Activated CD4-positive, alpha-beta T cell treated with anti-CD3 and anti-CD28 coated beads for 24 hours (primary cell): Measurements from ENCODE around the gene HSPG2.

ENCODE experiments used
- DNase-seq, 2 donors: peaks; one replicate each; pipeline ENCODE4 v3.0.0-alpha.2; 2020; ENCODE audit warnings: low read depth in 2 of 2

HSPG2 gene

DNA sequence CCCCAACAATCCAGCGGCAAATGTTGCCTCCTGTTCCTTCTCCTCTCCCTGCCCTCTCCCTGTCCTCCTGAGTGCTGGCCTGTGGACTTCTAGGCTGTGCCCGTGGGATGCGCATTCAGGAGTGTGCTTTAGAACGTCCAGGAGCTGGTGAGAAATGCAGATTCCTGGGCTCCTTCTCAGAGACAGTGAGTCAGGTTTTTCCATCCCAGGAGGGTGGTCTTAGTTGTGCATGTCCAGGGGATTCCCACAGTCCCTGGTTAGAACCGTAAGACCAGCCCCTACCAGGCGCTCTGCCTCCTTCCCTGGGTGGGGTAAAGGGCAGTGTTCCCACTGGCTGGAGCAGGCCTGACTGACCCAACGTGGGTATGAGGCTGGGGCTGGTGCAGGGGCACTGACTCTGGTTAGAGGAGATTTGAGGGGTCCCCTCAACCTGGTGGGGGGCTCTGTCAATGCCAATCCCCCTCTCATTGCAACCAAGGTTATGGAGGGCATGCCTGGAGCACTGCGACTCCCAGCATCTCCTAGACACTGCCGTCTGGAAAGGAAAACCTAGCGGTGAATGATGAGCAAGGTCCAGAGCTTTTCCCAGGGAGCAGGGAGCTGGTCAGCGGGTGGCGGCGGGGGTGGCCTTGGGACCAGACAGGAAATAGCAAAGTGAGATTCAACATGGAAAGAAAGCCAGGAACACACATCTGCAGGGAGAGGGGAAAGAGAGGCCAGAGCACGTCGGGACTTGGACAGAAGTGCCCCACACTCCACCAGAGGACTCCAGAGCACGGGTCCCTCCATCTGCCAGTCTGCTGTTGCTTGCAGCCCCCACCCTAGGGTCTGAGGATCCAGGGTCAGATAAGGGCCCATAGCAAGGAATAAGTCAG is 38.5 kb downstream of the HSPG2 start:
- no peak for DNase-seq

DNA sequence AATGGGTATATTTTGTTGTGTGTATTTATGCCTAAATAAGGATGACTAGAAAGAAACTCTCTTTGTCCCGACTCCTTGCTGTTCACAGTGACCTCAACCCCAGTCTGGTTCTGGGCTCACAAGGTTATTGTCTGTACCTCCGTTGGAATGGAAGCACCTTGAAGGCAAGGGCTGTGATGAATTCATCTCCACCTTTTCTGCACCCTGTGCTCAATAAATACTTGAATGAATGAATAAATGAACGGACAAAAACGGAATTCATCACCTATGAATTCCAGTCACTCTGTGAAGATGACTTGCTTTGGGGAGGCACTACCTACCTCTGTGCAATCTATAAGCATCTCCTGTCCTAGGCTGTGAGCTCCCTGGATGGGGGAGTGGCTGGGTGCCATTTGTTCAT is 39.3 kb downstream of the HSPG2 start:
- no peak for DNase-seq

DNA sequence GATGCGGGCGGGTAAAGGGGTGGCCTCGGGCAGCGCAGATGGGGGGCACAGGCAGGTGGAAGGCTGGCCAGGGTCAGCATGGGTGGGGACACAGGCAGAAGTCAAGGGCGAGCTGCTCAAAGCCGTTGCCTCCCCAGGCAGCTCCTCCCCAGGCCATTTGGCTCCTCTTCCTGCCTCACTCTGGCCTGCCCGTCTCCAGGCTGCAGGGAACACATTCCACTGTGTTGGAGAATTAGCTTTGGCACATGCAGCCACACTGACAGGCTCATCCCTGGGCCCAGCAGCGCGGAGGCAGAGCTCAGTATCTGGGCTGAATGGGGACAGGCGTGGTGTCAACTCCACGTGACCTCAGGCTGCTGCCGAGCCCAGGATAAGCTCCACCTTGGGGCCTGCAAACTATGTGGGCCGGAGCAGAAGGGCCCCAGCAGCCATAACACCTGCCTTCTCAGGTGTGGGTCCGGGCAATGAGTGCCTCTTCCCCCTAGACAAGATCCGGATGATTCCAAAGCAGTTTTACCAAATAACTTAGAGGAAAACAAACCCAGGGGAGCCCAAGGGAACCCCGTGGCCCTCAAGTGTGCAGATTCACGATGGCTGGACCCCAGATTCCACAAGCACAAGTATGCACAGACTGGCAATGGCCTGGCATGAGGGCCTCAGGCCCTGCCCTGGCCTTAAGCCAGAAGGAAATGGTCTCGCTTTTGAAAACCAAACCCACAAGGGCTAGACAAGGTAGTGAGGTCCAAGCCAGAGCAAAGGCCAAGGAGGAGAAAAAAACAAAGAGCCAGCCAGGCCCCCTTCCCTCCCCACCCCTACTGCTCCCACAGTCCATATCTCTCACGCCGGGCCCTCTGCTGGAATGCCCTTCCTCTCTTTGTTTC is 40.2 kb downstream of the HSPG2 start:
- no peak for DNase-seq

DNA sequence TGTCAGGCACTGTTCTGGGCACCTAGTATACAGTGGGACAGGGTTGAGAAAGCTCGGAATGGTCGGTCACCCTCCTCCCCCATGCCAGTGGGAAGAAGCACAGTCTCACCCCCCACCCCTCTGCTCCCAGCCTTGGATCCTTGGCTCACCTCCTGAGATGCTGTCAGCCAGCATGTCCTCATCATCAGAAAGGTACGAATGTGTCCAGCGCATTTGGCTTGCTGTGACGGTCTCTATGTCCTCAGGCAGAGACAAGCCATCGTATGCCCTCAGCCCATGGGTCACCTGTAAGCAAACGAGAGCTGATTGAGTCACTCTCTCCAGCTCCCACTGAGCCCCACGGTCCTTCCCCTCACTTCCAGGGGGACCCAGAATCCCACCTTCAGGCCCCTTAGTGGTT is 41.1 kb downstream of the HSPG2 start:
- DNase-seq = no peak

- DNase-seq = no peak
Observed at GRCh38 chr1:21894034-21894881, 42.9 kb downstream of the HSPG2 start.

DNA sequence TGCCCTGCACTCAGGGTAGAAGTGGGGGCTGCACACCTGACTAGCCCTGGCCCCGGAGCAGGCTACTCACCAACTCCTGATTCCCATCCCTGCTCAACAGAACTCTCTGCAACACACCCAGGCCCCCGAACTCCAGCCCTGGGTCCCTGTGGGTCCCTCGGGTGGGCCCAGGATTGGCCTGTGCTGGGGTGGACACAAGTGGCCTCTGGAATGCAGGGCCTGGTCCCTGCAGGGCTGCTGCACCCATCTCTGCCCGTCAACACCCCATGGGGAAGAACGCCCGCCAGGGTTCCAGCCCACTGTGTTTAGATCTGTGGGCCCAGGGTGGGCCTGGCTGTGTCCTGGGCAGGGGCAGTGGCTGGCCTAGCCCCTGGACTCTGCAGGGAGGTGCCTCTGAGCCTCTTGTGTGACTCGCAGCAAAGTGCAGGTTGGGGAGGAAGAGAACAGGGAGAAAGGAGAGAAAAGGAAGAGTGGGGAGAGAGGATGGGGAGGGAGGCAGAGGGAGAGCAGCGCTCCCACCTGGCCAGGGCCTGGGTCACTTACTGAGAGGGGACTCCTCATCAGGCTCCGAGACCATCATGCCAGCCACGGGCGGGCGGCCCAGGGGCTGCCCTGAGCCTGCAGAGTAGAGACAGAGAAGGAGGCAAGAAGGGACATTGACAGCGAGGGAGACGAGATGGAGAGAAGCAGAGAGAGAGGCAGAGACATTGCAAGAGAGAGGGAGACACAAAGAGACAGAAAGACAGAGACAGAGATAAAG is 43.9 kb downstream of the HSPG2 start:
- DNase-seq = no peak

GRCh38 chr1:21891621-21892479 is 45.3 kb downstream of the HSPG2 start:
- DNase-seq = no peak

DNA sequence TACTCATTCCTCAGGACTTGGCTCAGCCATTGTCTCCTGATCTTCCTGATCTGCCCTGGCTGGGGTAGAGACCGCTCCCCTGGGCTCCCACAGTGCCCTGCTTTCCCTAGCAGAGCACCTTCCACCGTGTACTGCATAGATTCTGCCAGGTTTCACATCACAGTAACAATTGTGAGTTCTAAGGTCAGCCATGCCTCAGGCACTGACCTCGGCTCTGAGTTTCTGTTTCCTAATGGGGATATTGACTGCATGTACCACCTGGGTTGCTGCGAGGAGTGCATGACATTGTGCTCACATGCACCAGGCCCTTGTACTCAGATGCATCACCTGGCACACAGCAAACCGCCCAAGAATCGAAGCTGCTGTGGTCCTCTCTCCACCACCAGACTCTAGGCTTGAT is 46.0 kb downstream of the HSPG2 start:
- no peak for DNase-seq

DNA sequence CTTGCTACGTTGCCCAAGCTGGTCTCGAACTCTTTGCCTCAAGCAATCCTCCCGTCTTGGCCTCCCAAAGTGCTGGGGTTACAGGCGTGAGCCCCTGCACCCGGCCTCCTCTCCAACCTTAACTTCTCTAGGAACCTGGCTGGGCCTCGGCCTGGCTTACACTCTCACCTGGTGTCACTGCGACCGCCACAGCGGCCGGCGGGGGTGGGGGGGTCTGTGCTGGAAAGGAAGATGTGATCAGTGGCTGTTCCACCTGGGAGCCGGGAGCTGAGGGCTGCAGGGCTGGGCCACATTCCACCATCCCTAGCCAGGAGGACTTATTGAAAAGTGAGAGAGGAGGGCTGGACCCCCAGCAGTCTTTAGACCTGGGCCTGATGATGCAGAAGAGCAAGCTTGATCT is 48.6 kb downstream of the HSPG2 start:
- no peak for DNase-seq

- no peak for DNase-seq
Observed at GRCh38 chr1:21887796-21888195, 49.3 kb downstream of the HSPG2 start.

DNA sequence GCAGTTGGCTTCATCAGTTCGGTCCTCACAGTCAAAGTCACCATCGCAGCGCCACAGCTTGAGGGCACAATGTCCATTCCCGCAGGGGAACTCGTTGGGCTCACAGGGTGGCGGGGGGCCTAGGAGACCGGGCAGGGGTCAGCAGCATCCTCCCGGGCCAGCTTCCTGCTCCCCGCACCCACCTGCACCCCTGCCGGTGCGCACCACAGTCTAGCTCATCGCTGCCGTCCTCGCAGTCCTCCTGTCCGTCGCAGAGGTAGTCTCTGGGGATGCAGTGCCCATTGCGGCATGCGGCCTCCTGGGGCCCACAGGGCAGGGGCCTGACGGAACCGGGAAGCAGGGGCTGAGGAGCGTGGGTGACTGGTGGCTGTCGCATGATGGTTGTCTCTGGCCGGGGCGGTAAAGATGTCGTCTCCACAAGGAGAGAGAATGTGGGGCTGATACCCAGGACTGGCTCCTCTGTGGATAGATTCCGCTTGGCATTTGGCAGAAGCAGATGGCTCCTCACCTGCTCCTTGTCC is 49.8 kb downstream of the HSPG2 start:
- DNase-seq = no peak

DNA sequence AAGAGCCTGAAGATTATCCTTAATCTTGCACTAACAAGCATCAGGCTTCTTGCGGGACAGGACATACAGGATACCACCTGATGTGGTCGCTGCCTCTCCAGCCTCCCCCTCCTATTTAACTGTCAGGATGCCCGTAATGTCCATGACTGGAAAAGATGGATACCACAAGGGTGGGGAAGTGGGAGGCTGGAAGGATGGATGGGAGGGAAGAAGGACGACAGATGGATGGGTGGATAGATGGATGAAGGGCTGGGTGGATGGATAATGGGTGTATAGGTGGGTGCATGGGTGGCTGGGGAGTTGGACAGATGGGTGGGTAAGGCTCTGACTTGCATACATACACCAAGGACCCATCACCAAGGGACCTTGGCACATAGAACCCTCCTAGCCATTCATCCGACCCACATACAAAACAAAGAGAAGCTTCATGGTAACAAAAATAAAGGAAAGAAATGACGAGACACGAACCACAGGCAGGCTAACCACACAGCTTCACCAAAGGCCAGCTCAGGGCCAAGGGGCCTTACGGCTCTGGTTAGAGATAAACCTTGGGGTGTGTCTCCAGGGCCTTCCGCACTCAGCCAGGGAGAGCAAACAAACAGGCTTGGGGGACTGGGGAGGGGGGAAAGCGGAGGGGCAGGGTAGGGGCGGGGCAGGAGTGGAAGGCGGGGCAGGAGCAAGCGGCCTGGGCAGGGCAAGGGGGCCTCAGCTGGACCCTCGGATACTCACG is 50.5 kb downstream of the HSPG2 start:
- DNase-seq = no peak

DNA sequence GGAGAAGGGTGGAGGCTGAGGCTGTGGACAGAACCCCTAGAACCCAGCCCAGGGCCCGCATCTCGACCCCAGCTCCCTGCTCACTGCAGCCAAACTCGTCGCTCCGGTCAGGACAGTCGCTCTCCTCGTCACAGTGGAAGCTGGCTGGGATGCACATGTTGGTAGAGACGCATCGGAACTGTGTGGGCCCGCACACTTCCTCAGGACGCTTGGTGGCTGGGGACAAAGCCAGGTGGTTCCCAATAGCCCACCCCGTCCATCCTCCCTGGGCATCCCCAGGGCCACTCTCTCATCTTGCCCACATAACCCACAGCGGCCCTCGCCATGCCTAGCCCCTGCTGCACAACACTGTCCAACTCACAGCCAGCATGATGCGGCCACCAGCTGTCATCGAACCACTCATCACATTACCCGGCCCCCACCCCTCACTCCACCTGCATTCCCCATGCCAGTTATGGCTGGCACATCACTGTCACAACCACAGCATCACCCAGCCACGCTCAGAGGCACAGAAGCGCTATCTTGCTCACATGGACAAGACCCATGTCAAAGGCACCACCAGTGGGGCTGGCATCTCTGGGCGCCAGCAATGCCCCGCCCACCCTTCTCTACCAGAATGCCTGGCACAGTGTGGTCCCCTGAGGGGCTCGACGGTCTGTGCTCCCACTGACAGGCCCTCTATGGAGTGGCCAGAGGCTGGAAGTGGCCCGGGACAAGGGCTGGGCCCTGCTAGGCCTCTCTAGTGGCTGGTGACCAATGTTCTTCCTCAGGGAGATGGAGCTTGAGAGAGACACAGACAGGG is 51.7 kb downstream of the HSPG2 start:
- DNase-seq = no peak

DNA sequence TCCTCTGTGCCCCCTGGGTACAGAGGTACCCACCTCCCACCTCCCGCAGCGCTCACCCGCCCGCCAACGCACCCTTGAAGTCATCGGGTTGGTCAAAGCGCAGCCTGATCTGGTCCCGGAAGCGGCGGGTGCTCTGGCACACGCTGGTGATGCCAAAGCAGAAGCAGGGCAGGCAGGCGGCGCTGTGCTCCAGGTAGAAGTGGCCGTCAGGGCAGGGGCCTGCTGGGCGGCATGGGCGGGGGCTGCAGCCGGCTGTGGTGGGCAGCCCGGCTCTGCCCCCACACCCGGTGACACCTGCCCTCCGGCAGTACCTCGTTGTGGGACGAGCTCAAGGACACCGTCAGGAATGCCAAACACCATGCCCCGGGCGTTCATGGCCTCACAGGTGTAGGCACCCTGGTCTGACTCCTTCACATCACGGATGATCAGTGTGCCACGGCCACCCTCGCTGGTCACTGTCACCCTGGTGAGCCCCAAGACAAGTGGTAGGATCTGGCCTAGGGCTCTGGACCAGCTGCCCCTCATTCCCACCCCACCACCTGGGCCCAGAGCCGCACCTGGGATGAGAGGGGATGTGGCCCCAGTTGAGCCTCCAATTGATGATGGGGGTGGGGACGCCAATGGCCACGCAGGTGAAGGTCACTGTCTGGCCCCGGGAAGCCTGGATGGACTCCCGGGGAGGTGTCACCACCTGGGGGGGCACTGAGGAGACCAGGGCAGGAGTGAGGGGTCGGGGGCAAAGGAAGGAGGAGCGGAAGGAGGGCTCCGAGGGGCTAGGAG is 52.5 kb downstream of the HSPG2 start:
- no peak for DNase-seq

- DNase-seq = no peak
Observed at GRCh38 chr1:21882721-21883415, 54.2 kb downstream of the HSPG2 start.

GRCh38 chr1:21881250-21881649 is 55.9 kb downstream of the HSPG2 start:
- no peak for DNase-seq

- no peak for DNase-seq
Observed at GRCh38 chr1:21880619-21880970, 56.5 kb downstream of the HSPG2 start.
